Common myeloid progenitor, CD34-positive (primary cell): ENCODE measurements around the gene GBX1.

Experiments
- CTCF ChIA-PET: fragments of 350-600 bp; sonication (Branson Sonifier 250); formaldehyde crosslinking; loops from one replicate; lab custom pipeline; 2021; ENCODE audit warnings: antibody characterized with exemption; lab: Charles Lee
- POLR2A ChIA-PET: fragments of 350-600 bp; sonication (Branson Sonifier 250); formaldehyde crosslinking; loops from one replicate; lab custom pipeline; 2021; ENCODE audit warnings: antibody characterized with exemption; lab: Charles Lee
- DNase-seq, 3 donors: peaks; one replicate each; pipeline versions ENCODE4 v3.0.0 to v3.0.0-alpha.2; 2013
- H3K27ac ChIP-seq, 2 experiments: 1 replicate in 1 of 2; 2 replicates in 1 of 2; pipeline ENCODE4 v1.7.0; 2013; ENCODE audit warnings: inconsistent platforms in 2 of 2, low read length in 2 of 2, mild to moderate bottlenecking in 2 of 2, low read depth in 1 of 2, moderate library complexity in 1 of 2; ENCODE audit not compliant: severe bottlenecking in 2 of 2, insufficient read depth in 1 of 2, poor library complexity in 1 of 2
- H3K27me3 ChIP-seq, 5 experiments: replicated peaks in 2 of 5; 1 replicate in 3 of 5; 2 replicates in 2 of 5; pipeline versions ENCODE4 v1.6.1 to v1.7.0; 2013; ENCODE audit warnings: low read length in 4 of 5, mild to moderate bottlenecking in 2 of 5, moderate library complexity in 2 of 5, inconsistent platforms in 1 of 5; ENCODE audit not compliant: insufficient read depth in 5 of 5, control insufficient read depth in 4 of 5
- H3K36me3 ChIP-seq, 4 experiments: 1 replicate in 2 of 4; 2 replicates in 2 of 4; pipeline versions ENCODE4 v1.6.1 to v1.7.0; 2013; ENCODE audit warnings: low read length in 3 of 4, control low read depth in 1 of 4, mild to moderate bottlenecking in 1 of 4; ENCODE audit not compliant: control insufficient read depth in 4 of 4, insufficient read depth in 4 of 4
- H3K4me1 ChIP-seq, 4 experiments: 1 replicate in 3 of 4; 2 replicates in 1 of 4; pipeline versions ENCODE4 v1.6.1 to v1.7.1; 2013; ENCODE audit warnings: low read length in 3 of 4, mild to moderate bottlenecking in 3 of 4, control low read depth in 1 of 4, inconsistent platforms in 1 of 4, moderate library complexity in 1 of 4; ENCODE audit not compliant: control insufficient read depth in 4 of 4, insufficient read depth in 4 of 4; ENCODE audit errors: control extremely low read depth in 1 of 4
- H3K4me3 ChIP-seq, 7 experiments: 1 replicate in 4 of 7; 2 replicates in 3 of 7; pipeline versions ENCODE4 v1.5.1 to v1.7.0; 2013; ENCODE audit warnings: mild to moderate bottlenecking in 7 of 7, low read length in 6 of 7, moderate library complexity in 6 of 7, inconsistent platforms in 2 of 7, low read depth in 2 of 7, control low read depth in 1 of 7; ENCODE audit not compliant: insufficient read depth in 4 of 7, control insufficient read depth in 1 of 7; ENCODE audit errors: extremely low read depth in 1 of 7
- H3K9me3 ChIP-seq, 5 experiments: 1 replicate in 4 of 5; 2 replicates in 1 of 5; pipeline versions ENCODE4 v1.6.1 to v1.7.1; 2013; ENCODE audit warnings: low read length in 4 of 5, mild to moderate bottlenecking in 2 of 5, inconsistent platforms in 1 of 5, low read depth in 1 of 5, moderate library complexity in 1 of 5; ENCODE audit not compliant: control insufficient read depth in 4 of 5, insufficient read depth in 2 of 5; ENCODE audit errors: control extremely low read depth in 1 of 5
- WGBS: methylation state at CpG from one replicate; pipeline ENCODE4 v1.1.5; 2013; ENCODE audit not compliant: insufficient coverage; 5-methylcytosine and 5-hydroxymethylcytosine counted together

Gene GBX1

GRCh38 chr7:151124481-151124880 lies 43.0 kb downstream of the GBX1 start:
- ChIA-PET POLR2A (no interaction called here), CTCF (interaction anchor here (0.8 to 2.7 kb wide), 28 partner anchors 9 to 217 kb away, joined by 3 to 15 read pairs (median 4); partner anchors contain the start of gene NUB1)
- Histone ChIP-seq H3K27ac (no peak overlapping the region), H3K36me3 (peaks cover 0 to 77% (median 44%) of the 10 kb centered on the region in 4 experiments), H3K4me1 (no peaks in the 10 kb centered on the region), H3K4me3 (no peak overlapping the region), H3K27me3 (no peaks in the 10 kb centered on the region), H3K9me3 (no peaks in the 10 kb centered on the region)
- DNase-seq = no peak
- 97% methylated on average over 7 of the region's 7 CpGs for WGBS

GRCh38 chr7:151123822-151124464 lies 43.6 kb downstream of the GBX1 start:
- H3K9me3 ChIP-seq = no peaks in the 10 kb centered on the region
- peak; percentile 77 to 87 (median 83) for DNase-seq
- ChIA-PET POLR2A (no interaction called here), CTCF (interaction anchor here (0.7 to 2.7 kb wide), 34 partner anchors 9 to 218 kb away, joined by 3 to 15 read pairs (median 4); partner anchors contain the start of gene NUB1)
- H3K36me3 ChIP-seq = peaks cover 0 to 77% (median 47%) of the 10 kb centered on the region in 4 experiments
- WGBS = 58% methylated on average over 23 of the region's 24 CpGs
- no peaks in the 10 kb centered on the region for H3K27me3 ChIP-seq
- no peaks in the 10 kb centered on the region for H3K4me1 ChIP-seq
- H3K27ac ChIP-seq = no peak overlapping the region
- H3K4me3 ChIP-seq = no peak overlapping the region

GRCh38 chr7:151123158-151123821 lies 44.2 kb downstream of the GBX1 start:
- DNase-seq = no peak
- no peak overlapping the region for H3K4me3 ChIP-seq
- no peaks in the 10 kb centered on the region for H3K27me3 ChIP-seq
- H3K36me3 ChIP-seq = peaks cover 0 to 77% (median 50%) of the 10 kb centered on the region in 4 experiments
- no peaks in the 10 kb centered on the region for H3K4me1 ChIP-seq
- H3K27ac ChIP-seq = no peak overlapping the region
- POLR2A ChIA-PET = no interaction called here
- no peaks in the 10 kb centered on the region for H3K9me3 ChIP-seq
- WGBS = 94% methylated on average over 41 of the region's 50 CpGs
- CTCF ChIA-PET = interaction anchor here (0.7 to 2.7 kb wide), 32 partner anchors 8 to 218 kb away, joined by 3 to 15 read pairs (median 4); partner anchors contain the start of gene NUB1

- Histone ChIP-seq H3K27ac (no peak overlapping the region), H3K4me1 (no peaks in the 10 kb centered on the region), H3K9me3 (no peaks in the 10 kb centered on the region), H3K27me3 (no peaks in the 10 kb centered on the region), H3K36me3 (peaks cover 0 to 76% (median 51%) of the 10 kb centered on the region in 4 experiments), H3K4me3 (no peak overlapping the region)
- WGBS = 95% methylated on average over 29 of the region's 29 CpGs
- DNase-seq = no peak
- ChIA-PET CTCF (interaction anchor here (0.9 to 2.7 kb wide), 5 partner anchors 9 to 138 kb away, joined by 3 to 15 read pairs (median 4); no protein-coding TSS in a partner anchor), POLR2A (no interaction called here)
Measured at GRCh38 chr7:151122796-151123157, 44.7 kb downstream of the GBX1 start.

GRCh38 chr7:151122276-151122675 lies 45.2 kb downstream of the GBX1 start:
- POLR2A ChIA-PET = no interaction called here
- Histone ChIP-seq H3K36me3 (peaks cover 0 to 74% (median 50%) of the 10 kb centered on the region in 4 experiments), H3K4me3 (no peak overlapping the region), H3K9me3 (no peaks in the 10 kb centered on the region), H3K27ac (no peak overlapping the region), H3K4me1 (no peaks in the 10 kb centered on the region), H3K27me3 (no peaks in the 10 kb centered on the region)
- DNase-seq = no peak
- WGBS = 96% methylated on average over 21 of the region's 24 CpGs
- CTCF ChIA-PET = interaction anchor here (0.9 to 1.6 kb wide), 2 partner anchors 9 to 138 kb away, joined by 3 to 4 read pairs; no protein-coding TSS in a partner anchor

GRCh38 chr7:151121380-151122170 lies 45.9 kb downstream of the GBX1 start:
- WGBS = 91% methylated on average over 29 of the region's 30 CpGs
- no peak for DNase-seq
- no peak overlapping the region for H3K27ac ChIP-seq
- H3K36me3 ChIP-seq = peaks cover 0 to 79% (median 52%) of the 10 kb centered on the region in 4 experiments
- ChIA-PET POLR2A (no interaction called here), CTCF (interaction anchor here (0.7 to 2.1 kb wide), 6 partner anchors 18 to 129 kb away, joined by 3 to 9 read pairs (median 3); no protein-coding TSS in a partner anchor)
- H3K9me3 ChIP-seq = no peaks in the 10 kb centered on the region
- no peaks in the 10 kb centered on the region for H3K27me3 ChIP-seq
- no peaks in the 10 kb centered on the region for H3K4me1 ChIP-seq
- H3K4me3 ChIP-seq = no peak overlapping the region
